GM06990 (cell line): ENCODE data around the gene C9orf152.

Source experiments
- DNase-seq: peaks from one replicate; pipeline ENCODE4 v3.0.0-alpha.2; 2011; ENCODE audit not compliant: insufficient read length; ENCODE audit errors: extremely low read depth
- H3K27me3 ChIP-seq: replicated peaks from 2 replicates; pipeline ENCODE4 v1.6.0; 2011; ENCODE audit warnings: low read length; ENCODE audit not compliant: control insufficient read depth, insufficient read depth
- H3K36me3 ChIP-seq: 2 replicates; pipeline ENCODE4 v1.5.1; 2011; ENCODE audit warnings: low read length; ENCODE audit not compliant: control insufficient read depth, insufficient read depth
- H3K4me3 ChIP-seq: replicated peaks from 2 replicates; pipeline ENCODE4 v1.5.1; 2011; ENCODE audit warnings: low read depth, mild to moderate bottlenecking, control low read depth, low read length
- TF ChIP-seq, protein P1 (sequence below): IDR thresholded peaks from 2 replicates; pipeline ENCODE4 v1.5.1; 2011; ENCODE audit warnings: low read length, control low read depth, mild to moderate bottlenecking, inconsistent platforms; ENCODE audit not compliant: insufficient read depth, poor library complexity, severe bottlenecking

Gene C9orf152

DNA sequence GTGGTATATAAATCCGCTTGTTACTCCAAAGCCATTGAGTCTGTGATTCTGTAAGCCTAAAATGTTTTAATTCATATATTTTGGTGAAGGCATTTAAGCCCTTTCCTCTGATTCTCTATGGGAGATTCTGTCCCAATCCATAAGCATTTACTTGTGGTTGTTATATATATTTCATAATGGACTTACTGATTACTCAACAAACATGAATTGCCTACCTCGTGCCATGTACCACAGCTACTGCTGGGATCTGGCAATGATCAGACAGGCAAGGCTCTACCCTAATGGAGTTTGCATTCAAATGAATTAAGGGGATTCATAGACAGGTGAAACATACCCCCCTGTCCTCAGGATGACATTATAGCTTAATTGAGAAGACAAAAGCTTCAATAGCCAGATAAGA, 54.5 kb downstream of the C9orf152 start:
- no peak overlapping the region for H3K4me3 ChIP-seq
- no peaks in the 10 kb centered on the region for H3K27me3 ChIP-seq
- peaks cover 16% of the 10 kb centered on the region for H3K36me3 ChIP-seq
- TF ChIP-seq, protein P1, sequence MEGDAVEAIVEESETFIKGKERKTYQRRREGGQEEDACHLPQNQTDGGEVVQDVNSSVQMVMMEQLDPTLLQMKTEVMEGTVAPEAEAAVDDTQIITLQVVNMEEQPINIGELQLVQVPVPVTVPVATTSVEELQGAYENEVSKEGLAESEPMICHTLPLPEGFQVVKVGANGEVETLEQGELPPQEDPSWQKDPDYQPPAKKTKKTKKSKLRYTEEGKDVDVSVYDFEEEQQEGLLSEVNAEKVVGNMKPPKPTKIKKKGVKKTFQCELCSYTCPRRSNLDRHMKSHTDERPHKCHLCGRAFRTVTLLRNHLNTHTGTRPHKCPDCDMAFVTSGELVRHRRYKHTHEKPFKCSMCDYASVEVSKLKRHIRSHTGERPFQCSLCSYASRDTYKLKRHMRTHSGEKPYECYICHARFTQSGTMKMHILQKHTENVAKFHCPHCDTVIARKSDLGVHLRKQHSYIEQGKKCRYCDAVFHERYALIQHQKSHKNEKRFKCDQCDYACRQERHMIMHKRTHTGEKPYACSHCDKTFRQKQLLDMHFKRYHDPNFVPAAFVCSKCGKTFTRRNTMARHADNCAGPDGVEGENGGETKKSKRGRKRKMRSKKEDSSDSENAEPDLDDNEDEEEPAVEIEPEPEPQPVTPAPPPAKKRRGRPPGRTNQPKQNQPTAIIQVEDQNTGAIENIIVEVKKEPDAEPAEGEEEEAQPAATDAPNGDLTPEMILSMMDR: no peak
- no peak for DNase-seq

DNA sequence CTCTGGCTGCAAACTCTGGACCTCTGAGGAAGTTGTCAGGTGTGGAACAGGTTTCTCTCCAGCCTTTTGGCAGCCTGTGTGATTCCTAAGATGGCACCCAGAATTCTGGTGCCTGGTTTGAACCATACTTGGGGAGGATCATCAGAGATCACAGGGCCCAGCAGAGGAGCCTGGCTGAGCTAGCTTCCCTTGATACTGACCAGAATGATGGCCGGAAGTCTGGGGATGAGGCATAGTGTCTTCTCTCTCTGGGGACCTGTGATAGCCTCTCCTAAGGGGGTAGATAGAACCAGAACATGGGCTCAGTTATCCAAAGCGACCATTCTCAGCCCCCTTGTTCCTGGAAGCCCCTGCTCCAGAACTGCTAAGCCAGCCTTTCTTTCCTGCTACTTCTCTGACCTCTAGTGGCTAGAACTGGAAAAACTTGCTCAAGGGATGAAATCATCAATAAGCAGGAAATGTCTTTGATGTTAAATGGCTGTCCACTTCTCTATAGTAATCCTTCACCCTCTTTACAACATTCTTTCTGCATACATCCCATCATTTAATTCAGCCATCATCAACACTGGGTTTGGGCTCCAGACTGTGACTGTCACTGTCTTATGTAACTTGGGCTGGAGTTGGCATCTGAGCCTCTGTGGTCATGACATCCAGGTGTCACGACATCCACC, 55.1 kb downstream of the C9orf152 start:
- no peaks in the 10 kb centered on the region for H3K27me3 ChIP-seq
- DNase-seq: peak; percentile 20
- TF ChIP-seq, protein P1: peak; percentile 70
- H3K4me3 ChIP-seq: no peak overlapping the region
- H3K36me3 ChIP-seq: peaks cover 14% of the 10 kb centered on the region
